ENCODE measurements around the gene ARID2. TPM values are rescaled to one million over a fixed set of nuclear protein-coding genes. Genes with fewer than 3 reads are reported as not detected.

Gene ARID2
- total and polyA plus RNA-seq, 2 of the 13 experiments (the other 11 are each of a cell fraction or from before 2014, with no cell fraction given) = 15.9 to 22.2 TPM

- peaks cover 30% of the 10 kb centered on the region for H3K4me1 ChIP-seq (ENCODE audit: insufficient read depth, low read length)
- intact Hi-C loops (cut with micrococcal nuclease; ENCODE audit: unreplicated experiment) (no loop called here), in situ Hi-C loops (cut with HindIII; ENCODE audit: extremely low pct_ligation_motif_present, low pct_unique_long_range_greater_than_20kb) (no loop called here)
- DNase-seq (ENCODE audit: low spot score) (no peak), FAIRE-seq (no peak), ATAC-seq (no peak)
- H3K36me3 ChIP-seq (replicated peaks in 1 of 2; ENCODE audit: control insufficient read depth in 1 of 2, insufficient read depth in 2 of 2, low read length in 2 of 2) = no peaks in the 10 kb centered on the region
- no peaks in the 10 kb centered on the region; a peak in 1 of 5 replicates for H3K27me3 ChIP-seq (ENCODE audit: control insufficient read depth in 1 of 2, insufficient read depth in 2 of 2, low read length in 2 of 2)
- no peak for TF ChIP-seq FUBP1 (CRISPR knock-in tag; IDR thresholded peaks at IDR 0.05; ENCODE audit: borderline replicate concordance)
- peak; percentile 82 for TF ChIP-seq ZNF121 (CRISPR knock-in tag; IDR thresholded peaks at IDR 0.05)
- no peak for TF ChIP-seq DBP (CRISPR knock-in tag; IDR thresholded peaks at IDR 0.05; ENCODE audit: not compliant biosample characterization)
- CTCF ChIA-PET (ENCODE audit: low intra/inter-chr PET ratio, low total read pairs) = no interaction called here
- no peak overlapping the region for H3K9ac ChIP-seq (ENCODE audit: insufficient read depth, low read depth, low read length)
- H3K4me2 ChIP-seq (ENCODE audit: low read depth, low read length) = no peak overlapping the region
- over 99% methylated on average over 7 of the region's 7 CpGs for WGBS (ENCODE audit: low lambda C conversion rate)
- BruUV-seq (replicated peaks) = no TSS peak
- no peaks in the 10 kb centered on the region for H4K20me1 ChIP-seq (ENCODE audit: insufficient read depth, low read length)
- no peak overlapping the region for H2AFZ ChIP-seq (ENCODE audit: low read length)
- no peak overlapping the region for H3K4me3 ChIP-seq (replicated peaks in 1 of 3; ENCODE audit: insufficient read depth in 1 of 3, low read depth in 2 of 3, low read length in 3 of 3)
- H3K79me2 ChIP-seq (ENCODE audit: insufficient read depth, low read length) = peaks cover 44% of the 10 kb centered on the region
- no peaks in the 10 kb centered on the region for H3K9me3 ChIP-seq (ENCODE audit: low read length)
- no peak overlapping the region for H3K27ac ChIP-seq (ENCODE audit: extremely low read length, insufficient read depth, low read length)
- POLR2A ChIA-PET = no interaction called here
Measured at GRCh38 chr12:45721954-45722353, 7.6 kb upstream of the ARID2 start.

Data from HepG2 (cell line).